GM21529 (cell line): ENCODE measurements around the gene SKI.
"Not testable (repeated sequence)": the region's sequence is repeated elsewhere in the genome, so short reads cannot be mapped to it uniquely, and the experiment has no call there.

Experiments
- ATAC-seq: cut with Tn5 transposase; IDR thresholded peaks from one replicate; pipeline ENCODE4 v1.9.1; 2021; ENCODE audit not compliant: unreplicated experiment

SKI gene

GRCh38 chr1:2318314-2319278, 90.5 kb downstream of the SKI start:
- no peak for ATAC-seq

DNA sequence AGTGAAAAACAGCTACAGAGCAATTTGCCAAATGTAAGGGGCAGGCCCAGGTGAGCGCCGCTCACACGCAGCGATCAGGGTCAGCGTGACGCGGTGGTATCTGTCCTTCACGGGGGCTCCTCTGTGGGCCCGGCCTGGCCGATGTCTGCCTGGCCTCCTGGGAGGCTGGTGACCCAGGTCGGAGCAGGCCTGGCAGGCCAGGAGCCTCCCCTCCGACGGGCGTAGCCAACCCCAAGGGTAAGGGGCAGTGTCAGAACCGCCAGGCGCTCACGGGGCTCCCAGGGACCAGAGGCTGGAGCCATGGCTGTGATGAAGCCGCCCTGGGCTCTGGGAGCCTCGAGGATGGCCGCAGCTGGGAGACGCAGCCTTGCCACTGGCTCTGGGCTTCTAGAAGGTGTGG, 91.2 kb downstream of the SKI start:
- no peak for ATAC-seq

DNA sequence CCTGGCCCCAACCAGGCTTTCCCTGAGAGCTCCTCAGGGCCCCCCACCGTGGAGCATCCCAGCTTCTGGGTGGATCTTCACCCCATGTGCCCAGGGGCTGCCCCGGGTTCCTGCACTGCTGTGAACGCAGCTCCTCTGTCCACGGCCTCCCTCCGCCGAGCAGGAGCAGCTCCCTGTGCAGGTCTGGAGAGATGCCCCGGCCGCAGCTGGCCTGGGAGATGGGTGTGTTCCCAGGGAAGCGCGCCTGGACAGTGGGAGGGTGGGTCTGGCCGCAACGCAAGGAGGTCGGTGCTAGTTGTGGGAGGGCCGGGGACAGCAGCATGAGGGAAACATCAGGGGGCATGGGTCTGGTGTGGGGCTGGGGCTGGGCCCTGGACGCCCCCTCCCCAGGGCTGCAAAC, 91.9 kb downstream of the SKI start:
- ATAC-seq = no peak

DNA sequence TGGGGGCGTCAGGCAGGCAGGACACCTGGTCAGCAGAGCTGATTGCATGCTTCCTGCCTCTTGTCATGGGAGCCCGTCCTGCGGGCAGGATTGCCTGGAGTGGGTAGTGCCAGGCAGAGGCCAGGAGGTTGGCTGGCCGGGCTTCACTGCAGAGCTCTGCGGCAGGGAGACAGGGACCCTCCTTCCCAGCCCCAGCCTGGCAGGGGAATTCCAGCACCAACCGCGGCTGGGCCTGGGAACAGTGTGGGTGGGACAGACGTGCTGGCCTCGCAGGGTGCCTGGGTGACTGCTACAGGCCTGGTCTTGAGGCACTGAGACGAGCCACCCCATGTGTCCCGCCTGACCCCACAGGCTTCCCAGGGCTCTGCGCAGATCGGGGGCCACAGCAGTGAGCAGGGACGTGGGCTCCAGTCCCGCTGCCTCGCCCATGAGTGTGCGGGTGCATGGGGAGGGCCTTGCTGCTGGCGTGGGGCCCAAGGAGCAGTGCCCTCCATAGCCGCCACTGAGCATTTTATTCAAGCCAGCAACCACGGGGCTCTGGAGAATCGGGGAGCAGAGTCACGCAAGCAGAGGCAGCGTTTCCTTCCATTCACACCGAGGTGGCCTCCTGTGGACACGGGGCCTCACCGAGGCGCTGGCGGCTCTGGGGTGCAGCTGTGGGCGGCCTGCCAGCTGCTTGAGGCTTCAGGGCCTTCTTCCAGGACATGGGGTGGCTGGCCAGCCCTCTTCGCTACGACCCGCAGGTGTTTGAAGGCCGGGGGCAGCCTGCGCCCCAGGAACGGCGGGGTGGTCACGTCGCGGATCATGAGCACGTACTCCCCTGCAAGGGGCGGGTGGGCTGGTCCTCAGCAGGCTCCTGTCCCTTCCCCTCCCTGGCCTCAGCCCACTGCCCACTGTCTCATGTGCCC, 92.9 kb downstream of the SKI start:
- ATAC-seq = no peak

DNA sequence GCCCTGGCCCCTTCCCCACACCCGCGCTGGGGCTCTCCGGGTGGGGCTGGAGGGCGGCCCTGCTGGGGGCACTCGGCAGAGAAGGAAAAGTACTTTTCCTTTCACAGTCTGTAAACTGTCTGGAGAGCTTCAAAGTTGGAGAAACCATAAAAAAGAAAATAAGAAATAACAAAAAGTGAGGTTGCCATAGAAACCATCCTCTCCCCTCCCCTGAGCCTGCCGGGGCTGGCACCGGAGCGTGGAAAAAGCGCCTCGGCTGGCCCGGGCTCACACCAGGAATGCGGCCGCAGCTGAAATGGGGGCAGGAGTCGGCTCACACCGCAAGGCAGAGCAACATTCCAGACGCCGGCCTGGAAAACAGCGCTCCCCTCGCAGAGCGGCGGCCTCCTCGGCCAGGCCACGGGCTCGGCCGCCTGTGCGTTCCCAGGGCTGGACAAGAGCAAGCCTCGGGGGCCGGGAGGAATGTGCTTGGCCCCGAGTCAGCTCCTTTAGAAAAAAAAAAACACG, 94.0 kb downstream of the SKI start:
- no peak for ATAC-seq

DNA sequence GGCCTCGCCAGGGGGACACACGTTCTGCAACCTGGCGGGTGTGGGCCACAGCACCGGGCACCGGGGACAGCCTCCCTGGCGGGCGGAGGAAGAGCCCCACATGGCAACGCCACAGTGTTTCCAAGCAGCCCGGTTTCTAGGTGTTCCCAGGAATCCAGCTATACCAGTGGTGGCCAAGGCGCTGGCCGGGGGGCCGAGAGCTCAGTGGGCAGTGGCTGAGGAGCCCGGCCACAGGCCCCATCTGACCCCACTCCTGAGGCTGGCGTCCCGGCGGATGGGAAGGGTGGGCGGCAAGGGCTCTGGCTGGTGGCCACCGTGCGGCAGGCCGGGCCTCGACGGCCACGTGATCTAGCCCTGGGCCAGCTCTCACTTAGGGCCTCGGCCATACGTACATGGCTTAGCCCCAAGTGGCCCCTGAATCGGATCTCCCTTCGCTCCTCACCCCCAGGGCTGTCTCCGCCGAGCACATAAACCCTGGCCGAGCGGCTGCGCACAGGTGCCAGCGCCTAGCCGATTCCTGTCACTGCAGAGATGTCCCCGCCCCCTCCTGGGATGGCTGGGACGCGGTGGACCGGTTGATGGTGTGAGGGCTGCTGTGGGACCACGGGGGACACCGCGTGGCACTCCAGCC, 94.6 kb downstream of the SKI start:
- no peak for ATAC-seq

DNA sequence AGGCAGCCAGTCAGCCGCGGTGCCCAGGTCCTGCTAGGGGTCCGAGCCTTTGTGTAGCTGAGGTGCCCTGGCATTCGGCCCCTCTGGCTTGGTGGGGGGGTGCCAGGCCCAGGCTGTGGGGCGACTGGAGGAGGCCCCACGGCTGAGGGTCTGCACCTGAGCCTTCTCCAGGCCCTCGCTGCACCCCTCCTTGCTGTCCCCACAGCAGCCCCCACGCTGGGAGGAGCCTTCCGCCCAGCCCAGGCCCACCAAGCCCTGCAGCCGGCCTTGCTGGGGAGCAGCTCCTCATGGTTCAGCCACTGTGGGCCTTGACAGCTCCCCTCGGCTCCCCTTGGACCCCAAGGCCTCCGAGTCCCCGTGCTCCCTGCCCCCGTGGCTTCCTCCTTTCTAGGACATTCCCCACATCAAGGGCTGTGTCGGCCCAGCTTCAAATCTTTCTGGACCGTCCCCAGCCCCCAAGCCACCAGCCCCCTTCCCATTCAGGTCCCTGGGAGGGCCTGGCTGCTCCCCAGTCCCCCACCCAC, 95.4 kb downstream of the SKI start:
- no peak for ATAC-seq

DNA sequence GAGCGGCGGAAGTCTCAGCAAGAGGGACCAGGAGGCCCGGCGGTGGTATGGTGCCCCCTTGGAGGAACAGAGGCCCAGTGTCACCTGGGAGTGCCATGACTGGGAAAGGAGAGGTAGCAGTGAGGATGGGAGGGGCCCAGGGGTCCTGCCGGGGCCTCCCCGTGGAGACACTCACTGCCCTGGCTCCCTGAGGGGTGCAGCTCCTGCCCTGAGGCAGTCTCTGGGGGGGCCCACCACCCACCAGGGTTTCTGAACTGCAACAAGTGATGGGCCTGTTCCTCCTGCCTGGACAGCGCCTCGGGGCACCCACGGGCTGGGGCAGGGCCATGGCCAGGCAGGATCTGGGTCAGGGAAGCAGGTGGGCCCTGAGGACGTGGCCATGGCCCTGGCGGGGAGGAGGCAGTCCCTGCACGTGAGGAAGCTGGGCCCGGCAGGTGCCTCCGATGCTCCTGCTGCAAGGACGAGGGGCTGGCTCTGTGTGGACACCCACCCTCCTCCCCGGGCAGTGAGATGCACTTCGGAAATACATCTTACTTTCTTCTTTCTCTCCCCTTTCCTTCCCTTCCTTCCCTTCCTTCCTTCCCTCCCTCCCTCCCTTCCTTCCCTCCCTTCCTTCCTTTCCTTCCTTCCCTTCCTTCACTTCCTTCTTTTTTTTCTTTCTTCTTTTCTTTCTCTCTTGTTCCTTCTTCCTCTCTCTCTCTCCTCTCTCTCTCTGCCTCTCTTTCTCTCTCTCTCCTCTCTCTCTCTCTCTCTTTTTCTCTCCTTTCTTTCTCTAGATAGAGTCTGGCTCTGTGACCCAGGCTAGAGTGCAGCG, 96.6 kb downstream of the SKI start:
- no peak for ATAC-seq

DNA sequence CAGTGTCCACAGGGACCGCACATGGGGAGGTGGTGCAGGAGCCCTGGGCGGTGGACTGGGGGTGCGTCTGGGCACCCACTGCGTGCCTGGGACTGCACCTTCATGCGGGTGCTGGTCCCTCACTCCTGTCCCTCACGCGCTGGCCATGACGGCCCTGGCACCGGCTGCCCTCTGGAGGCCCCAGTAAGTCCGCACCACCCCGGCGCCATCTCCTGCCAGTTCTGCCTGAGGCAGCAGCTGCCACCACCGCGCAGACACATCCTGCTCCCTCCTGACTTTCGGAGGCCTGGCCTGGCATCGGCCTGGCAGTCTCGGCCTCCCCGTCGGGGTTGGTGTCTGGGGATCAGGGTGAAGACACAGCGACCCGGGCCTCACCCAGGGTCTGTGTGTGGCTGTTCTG, 98.4 kb downstream of the SKI start:
- no peak for ATAC-seq

GRCh38 chr1:2327162-2327561, 99.0 kb downstream of the SKI start:
- ATAC-seq = not testable (repeated sequence)

GRCh38 chr1:2327841-2328240, 99.7 kb downstream of the SKI start:
- no peak for ATAC-seq

- no peak for ATAC-seq
Measured at GRCh38 chr1:2328676-2329455, 100.7 kb downstream of the SKI start.

DNA sequence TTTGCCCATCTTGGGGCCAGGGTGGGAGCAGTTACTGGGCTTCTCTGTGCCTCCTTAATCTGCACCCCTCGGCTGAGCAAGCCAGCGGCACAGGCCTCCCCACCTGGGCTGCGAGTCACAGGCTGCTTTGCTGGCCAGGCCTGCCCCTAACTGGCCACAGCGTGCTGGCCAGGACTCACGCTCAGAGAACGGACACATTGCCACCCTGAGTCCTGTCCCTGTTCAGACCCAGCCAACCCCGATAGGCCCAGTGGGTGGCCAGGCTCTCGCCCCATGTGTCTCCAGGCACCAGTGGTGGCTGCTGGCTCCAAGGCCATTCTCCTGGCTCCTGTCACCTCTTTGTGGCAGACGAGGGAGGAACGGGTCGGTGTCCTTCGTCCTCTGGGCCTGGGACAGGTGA, 101.9 kb downstream of the SKI start:
- ATAC-seq = no peak

DNA sequence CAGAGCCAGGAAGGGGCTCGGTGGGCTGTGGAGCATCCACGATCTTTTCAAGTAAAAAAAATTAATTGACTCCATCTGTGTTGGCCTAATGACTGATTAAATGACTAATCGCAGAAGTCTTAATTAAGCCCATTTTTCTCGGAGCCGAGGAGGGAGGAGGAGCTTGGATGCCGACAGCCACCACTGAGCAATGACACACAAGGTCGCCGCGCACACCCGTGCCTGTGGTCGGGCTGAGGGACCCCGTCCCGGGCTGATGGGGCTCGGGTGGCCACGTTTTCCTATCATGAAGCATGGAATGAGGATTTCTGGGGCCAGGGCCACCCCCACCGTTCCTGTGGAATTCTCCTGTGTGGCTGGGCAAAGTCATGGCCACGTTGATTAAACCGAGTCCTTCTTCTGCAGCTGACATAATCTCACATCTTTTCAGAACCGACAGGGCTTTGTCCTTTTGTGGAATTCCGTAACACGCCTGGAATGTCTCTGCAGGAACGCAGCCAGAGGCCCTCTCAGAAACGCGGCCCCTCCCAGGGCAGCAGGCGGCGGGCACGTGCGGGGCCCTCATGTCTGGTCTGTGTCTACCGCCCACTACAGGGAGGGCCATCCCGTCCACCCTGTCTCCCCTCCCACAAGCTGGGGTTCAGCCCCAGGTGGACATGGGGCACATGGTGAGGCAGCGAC, 102.5 kb downstream of the SKI start:
- no peak for ATAC-seq

GRCh38 chr1:2331200-2331544, 103.1 kb downstream of the SKI start:
- ATAC-seq = no peak

GRCh38 chr1:2331580-2331979, 103.5 kb downstream of the SKI start:
- ATAC-seq = not testable (repeated sequence)

DNA sequence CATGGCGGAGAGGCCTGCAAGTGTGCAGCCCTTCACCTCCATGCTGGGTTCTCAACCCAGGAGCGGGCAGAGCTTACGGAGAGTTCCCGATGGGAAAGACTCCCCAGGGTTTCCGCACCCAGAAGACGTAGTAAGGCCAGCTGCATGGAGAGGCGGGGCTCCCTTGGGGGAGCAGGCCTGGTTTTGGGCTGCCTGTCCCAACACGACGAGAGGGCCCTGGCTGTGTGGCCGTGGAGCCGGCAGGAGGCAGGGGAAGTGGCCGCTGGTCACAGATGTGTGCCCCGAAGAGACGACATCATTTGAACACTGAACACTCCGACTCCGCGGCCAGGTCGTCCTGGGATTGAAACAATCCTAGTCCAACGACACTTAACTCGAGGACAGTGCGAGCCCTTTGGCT, 106.2 kb downstream of the SKI start:
- ATAC-seq = no peak

DNA sequence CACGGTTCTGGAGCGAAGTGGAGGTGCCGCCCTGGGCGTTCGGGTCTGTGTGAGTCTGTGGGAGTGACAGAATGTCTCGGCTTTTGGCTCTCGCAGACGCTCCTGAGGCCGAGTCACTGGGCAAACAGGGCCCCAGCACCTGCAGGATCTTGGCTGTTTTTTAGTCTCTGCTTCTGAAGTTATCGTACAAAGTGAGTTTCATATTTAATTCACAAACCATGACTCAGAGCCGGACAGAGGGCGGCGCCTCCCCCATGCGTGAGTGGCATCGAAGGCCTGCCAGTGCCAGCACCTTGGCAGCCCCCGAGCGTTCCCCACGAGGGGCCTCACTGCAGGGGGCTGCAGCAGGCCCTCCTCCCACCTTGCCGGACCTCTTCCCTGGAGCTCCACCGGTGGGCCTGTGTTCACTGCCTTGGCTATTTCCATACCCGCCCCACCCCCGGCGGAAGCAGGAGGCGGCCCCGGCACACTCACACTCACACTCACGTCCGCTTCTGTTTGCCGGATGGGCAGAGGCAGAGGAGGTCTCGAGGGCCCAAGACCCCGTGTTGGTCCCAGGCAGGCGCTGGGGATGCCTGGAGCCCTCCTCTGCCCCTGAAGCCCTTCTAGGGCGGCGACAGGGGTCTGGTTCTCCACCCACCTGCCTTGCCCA, 106.9 kb downstream of the SKI start:
- ATAC-seq = no peak
